Measurements from ENCODE around the gene PPP2R2C. TPM values are rescaled to one million over a fixed set of nuclear protein-coding genes. Genes with fewer than 3 reads are reported as not detected.
A peak's percentile ranks its signal among the peaks of the same experiment; 100 is the strongest.

The PPP2R2C gene
- total RNA-seq, 4 donors from 2014 or later, result 0.47 to 4.6 (median 1.0) TPM

GRCh38 chr4:6331468-6331867 lies 140.9 kb downstream of the PPP2R2C start:
- no peak for ATAC-seq

DNA sequence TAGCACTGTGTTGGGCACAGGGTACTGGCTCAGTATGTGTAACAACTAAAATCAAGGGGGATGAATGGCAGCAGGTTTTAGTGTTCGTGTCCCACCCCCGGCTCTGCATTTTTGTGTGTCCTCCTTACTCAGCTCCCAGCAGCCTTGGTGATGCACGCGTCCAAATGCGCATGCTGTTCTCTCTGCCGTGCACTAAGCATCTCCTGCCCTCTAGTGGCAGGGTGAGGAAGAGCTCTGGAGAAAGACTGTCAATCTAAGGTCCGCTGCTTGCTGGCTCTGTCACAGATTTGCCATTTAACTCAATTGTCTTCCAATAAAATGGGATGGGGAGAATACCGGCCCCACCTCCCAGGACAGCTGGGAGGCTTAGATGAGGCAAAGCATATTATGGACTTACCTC lies 141.4 kb downstream of the PPP2R2C start:
- Histone ChIP-seq H3K4me3 (no peak overlapping the region), H3K4me1 (no peaks in the 10 kb centered on the region), H3K36me3 (no peaks in the 10 kb centered on the region), H3K27ac (no peak overlapping the region), H3K27me3 (peaks cover 65% of the 10 kb centered on the region), H3K9me3 (peaks cover 0 to 11% (median 0%) of the 10 kb centered on the region in 3 donors)
- no peak for TF ChIP-seq EP300 (IDR thresholded peaks at IDR 0.05)
- TF ChIP-seq POLR2AphosphoS5 (IDR thresholded peaks at IDR 0.05), result no peak
- no peak for TF ChIP-seq POLR2A (IDR thresholded peaks at IDR 0.05)
- TF ChIP-seq, protein P1, sequence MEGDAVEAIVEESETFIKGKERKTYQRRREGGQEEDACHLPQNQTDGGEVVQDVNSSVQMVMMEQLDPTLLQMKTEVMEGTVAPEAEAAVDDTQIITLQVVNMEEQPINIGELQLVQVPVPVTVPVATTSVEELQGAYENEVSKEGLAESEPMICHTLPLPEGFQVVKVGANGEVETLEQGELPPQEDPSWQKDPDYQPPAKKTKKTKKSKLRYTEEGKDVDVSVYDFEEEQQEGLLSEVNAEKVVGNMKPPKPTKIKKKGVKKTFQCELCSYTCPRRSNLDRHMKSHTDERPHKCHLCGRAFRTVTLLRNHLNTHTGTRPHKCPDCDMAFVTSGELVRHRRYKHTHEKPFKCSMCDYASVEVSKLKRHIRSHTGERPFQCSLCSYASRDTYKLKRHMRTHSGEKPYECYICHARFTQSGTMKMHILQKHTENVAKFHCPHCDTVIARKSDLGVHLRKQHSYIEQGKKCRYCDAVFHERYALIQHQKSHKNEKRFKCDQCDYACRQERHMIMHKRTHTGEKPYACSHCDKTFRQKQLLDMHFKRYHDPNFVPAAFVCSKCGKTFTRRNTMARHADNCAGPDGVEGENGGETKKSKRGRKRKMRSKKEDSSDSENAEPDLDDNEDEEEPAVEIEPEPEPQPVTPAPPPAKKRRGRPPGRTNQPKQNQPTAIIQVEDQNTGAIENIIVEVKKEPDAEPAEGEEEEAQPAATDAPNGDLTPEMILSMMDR (IDR thresholded peaks at IDR 0.05), result peak in 3 of 4 experiments; percentile 11 to 46 (median 22)
- 72 to 87% methylated on average over 6 to 7 of the region's 8 CpGs for WGBS, 2 donors (ENCODE audit: low coverage in 1 of 2)
- ATAC-seq, result no peak

More at GRCh38 chr4:6331468-6331867, 140.9 kb downstream of the PPP2R2C start:
- 87 to 100% methylated on average over 2 to 6 of the region's 6 CpGs for WGBS, 2 donors (ENCODE audit: low coverage in 1 of 2)
- TF ChIP-seq, protein P1 (IDR thresholded peaks at IDR 0.05), result no peak
- no peak for TF ChIP-seq EP300 (IDR thresholded peaks at IDR 0.05)
- TF ChIP-seq POLR2AphosphoS5 (IDR thresholded peaks at IDR 0.05), result no peak
- TF ChIP-seq POLR2A (IDR thresholded peaks at IDR 0.05), result no peak
- peaks cover 0 to 11% (median 0%) of the 10 kb centered on the region in 3 donors for H3K9me3 ChIP-seq
- H3K27ac ChIP-seq, result no peak overlapping the region
- H3K4me1 ChIP-seq, result no peaks in the 10 kb centered on the region
- H3K36me3 ChIP-seq, result no peaks in the 10 kb centered on the region
- H3K4me3 ChIP-seq, result no peak overlapping the region
- H3K27me3 ChIP-seq, result peaks cover 69% of the 10 kb centered on the region

GRCh38 chr4:6330384-6330767 lies 142.0 kb downstream of the PPP2R2C start:
- H3K9me3 ChIP-seq, result peaks cover 0 to 11% (median 0%) of the 10 kb centered on the region in 3 donors
- no peak for ATAC-seq
- H3K4me3 ChIP-seq, result no peak overlapping the region
- 86 to 100% methylated on average over 2 to 6 of the region's 7 CpGs for WGBS, 2 donors (ENCODE audit: low coverage in 1 of 2)
- no peaks in the 10 kb centered on the region for H3K36me3 ChIP-seq
- TF ChIP-seq POLR2AphosphoS5 (IDR thresholded peaks at IDR 0.05) (no peak), EP300 (IDR thresholded peaks at IDR 0.05) (no peak), POLR2A (IDR thresholded peaks at IDR 0.05) (no peak)
- H3K27ac ChIP-seq, result no peak overlapping the region
- peaks cover 59% of the 10 kb centered on the region for H3K27me3 ChIP-seq
- no peaks in the 10 kb centered on the region for H3K4me1 ChIP-seq

GRCh38 chr4:6329478-6330383 lies 142.7 kb downstream of the PPP2R2C start:
- WGBS, 2 donors (ENCODE audit: low coverage in 1 of 2), result 24 to 91% methylated on average over 3 to 4 of the region's 28 CpGs
- no peak for ATAC-seq
- peaks cover 52% of the 10 kb centered on the region for H3K27me3 ChIP-seq

DNA sequence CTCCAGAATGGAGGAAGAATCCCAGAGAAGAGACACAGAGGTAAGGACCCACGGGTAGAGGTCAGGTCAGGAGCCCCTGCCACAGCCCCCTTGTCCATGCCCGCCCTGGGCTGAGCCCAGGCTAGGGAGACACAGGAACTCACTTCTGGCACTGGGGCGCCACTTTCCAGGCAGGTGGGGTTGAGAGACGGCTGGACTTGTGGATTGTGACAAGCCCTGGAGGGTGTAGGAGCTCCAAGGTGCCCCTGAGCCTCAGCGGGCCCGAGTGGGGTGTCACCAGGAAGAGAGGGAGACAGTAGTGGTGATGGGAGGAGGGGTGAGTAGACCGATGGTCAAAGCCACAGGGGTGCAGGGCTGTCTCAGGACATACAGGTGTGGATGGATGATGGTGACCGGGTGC lies 143.9 kb downstream of the PPP2R2C start:
- Histone ChIP-seq H3K4me3 (no peak overlapping the region), H3K4me1 (no peaks in the 10 kb centered on the region), H3K9me3 (peaks cover 0 to 5% (median 0%) of the 10 kb centered on the region in 3 donors), H3K27ac (no peak overlapping the region), H3K36me3 (no peaks in the 10 kb centered on the region), H3K27me3 (peaks cover 40% of the 10 kb centered on the region)
- ATAC-seq, result no peak
- 59 to 60% methylated on average over 2 to 5 of the region's 8 CpGs for WGBS, 2 donors (ENCODE audit: low coverage in 1 of 2)
- no peak for TF ChIP-seq EP300 (IDR thresholded peaks at IDR 0.05)
- no peak for TF ChIP-seq POLR2A (IDR thresholded peaks at IDR 0.05)
- no peak for TF ChIP-seq POLR2AphosphoS5 (IDR thresholded peaks at IDR 0.05)
- TF ChIP-seq, protein P1 (IDR thresholded peaks at IDR 0.05), result no peak

More at GRCh38 chr4:6329478-6330383, 142.7 kb downstream of the PPP2R2C start:
- Histone ChIP-seq H3K4me1 (no peaks in the 10 kb centered on the region), H3K36me3 (no peaks in the 10 kb centered on the region), H3K27ac (no peak overlapping the region), H3K9me3 (peaks cover 0 to 11% (median 0%) of the 10 kb centered on the region in 3 donors), H3K4me3 (no peak overlapping the region)
- TF ChIP-seq POLR2A (IDR thresholded peaks at IDR 0.05) (no peak), POLR2AphosphoS5 (IDR thresholded peaks at IDR 0.05) (no peak), EP300 (IDR thresholded peaks at IDR 0.05) (no peak)
- TF ChIP-seq, protein P1 (IDR thresholded peaks at IDR 0.05), result no peak
